ENCODE results near the gene AMBP. TPM values are rescaled to one million over a fixed set of nuclear protein-coding genes. Genes with fewer than 3 reads are reported as not detected.

AMBP gene
- total RNA-seq, 1 experiment from 2014 or later: 0.20 TPM

DNA sequence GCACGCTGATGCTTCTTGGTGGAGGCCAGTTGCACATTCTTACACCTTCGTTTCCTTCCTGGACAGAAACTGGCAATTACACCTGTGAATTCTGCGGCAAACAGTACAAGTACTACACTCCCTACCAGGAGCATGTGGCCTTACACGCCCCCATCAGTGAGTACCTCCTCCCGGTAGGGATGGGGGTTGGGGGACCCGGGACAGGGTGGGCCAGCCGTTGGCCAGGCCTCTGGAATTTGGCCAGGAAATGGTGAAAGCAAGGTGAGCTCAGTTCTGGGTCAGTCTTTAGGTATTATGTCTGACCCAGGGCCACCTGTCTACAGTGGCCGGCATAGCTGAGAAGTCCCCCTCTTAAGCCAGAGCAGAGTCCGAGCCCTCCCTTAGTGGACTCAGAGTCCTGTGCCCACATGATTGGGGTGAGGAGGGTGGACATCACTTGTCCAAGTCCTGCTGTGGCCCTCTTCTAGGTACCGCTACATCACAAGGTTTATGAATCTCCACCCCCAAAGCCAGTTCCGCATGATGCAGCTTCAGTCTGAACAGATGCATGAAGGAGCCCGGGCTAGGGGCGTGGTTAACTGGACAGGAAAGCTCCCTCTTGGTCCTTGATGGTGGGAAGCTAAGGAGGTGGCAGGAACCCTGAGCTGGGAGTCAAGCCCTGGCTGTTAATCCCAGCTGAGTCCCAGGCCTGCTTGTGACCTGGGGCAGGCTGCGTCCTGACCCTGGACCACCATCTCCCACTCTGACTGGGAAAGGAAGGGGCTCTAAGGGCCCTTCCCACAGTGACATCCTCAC is 61.3 kb downstream of the AMBP start:
- no peak overlapping the region for H2BK120ac ChIP-seq (ENCODE audit: low read depth, low read length, poor library complexity, severe bottlenecking)
- H3K4me1 Mint-ChIP-seq: peaks cover under 1 to 2% of the 10 kb centered on the region in 2 experiments
- no peak overlapping the region for H3K14ac ChIP-seq (ENCODE audit: insufficient read depth, low read length)
- no peaks in the 10 kb centered on the region for H3K27me3 ChIP-seq (ENCODE audit: insufficient read depth, low read length)
- no peak for DNase-seq
- no peak overlapping the region for H3K56ac ChIP-seq (ENCODE audit: insufficient read length, low read depth, low read length)
- H2AFZ ChIP-seq (ENCODE audit: low read length): no peak overlapping the region
- no peaks in the 10 kb centered on the region for H3K9me3 ChIP-seq (ENCODE audit: control insufficient read depth, low read depth, low read length)
- no peaks in the 10 kb centered on the region; the same call in 1 of the 2 replicates for H3K27me3 Mint-ChIP-seq (ENCODE audit: low read depth)
- H2BK15ac ChIP-seq (ENCODE audit: low read depth, low read length): no peak overlapping the region
- H3K36me3 Mint-ChIP-seq (ENCODE audit: insufficient read depth in 1 of 3, low read depth in 3 of 3): peaks cover 23 to 40% (median 28%) of the 10 kb centered on the region in 3 experiments
- no peak overlapping the region for H3K9ac ChIP-seq (ENCODE audit: extremely low read depth, insufficient read length, low read length)
- H3K27ac Mint-ChIP-seq: peak overlapping the region in 1 of 3 experiments; percentile 39; a peak in 1 of 7 replicates
- H4K8ac ChIP-seq (replicated peaks; ENCODE audit: insufficient read length, low read depth, low read length): no peak overlapping the region
- H4K20me1 ChIP-seq (ENCODE audit: control insufficient read depth, insufficient read depth, insufficient read length): no peaks in the 10 kb centered on the region
- no peaks in the 10 kb centered on the region for H3K79me1 ChIP-seq (ENCODE audit: insufficient read depth, low read depth, low read length, poor library complexity, severe bottlenecking)
- no peak overlapping the region for H4K91ac ChIP-seq (ENCODE audit: insufficient read length, low read depth, low read length)
- TF ChIP-seq, protein P1, sequence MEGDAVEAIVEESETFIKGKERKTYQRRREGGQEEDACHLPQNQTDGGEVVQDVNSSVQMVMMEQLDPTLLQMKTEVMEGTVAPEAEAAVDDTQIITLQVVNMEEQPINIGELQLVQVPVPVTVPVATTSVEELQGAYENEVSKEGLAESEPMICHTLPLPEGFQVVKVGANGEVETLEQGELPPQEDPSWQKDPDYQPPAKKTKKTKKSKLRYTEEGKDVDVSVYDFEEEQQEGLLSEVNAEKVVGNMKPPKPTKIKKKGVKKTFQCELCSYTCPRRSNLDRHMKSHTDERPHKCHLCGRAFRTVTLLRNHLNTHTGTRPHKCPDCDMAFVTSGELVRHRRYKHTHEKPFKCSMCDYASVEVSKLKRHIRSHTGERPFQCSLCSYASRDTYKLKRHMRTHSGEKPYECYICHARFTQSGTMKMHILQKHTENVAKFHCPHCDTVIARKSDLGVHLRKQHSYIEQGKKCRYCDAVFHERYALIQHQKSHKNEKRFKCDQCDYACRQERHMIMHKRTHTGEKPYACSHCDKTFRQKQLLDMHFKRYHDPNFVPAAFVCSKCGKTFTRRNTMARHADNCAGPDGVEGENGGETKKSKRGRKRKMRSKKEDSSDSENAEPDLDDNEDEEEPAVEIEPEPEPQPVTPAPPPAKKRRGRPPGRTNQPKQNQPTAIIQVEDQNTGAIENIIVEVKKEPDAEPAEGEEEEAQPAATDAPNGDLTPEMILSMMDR (conservative IDR thresholded peaks at IDR 0.05): no peak
- H3K79me2 ChIP-seq (ENCODE audit: insufficient read depth, low read length): no peaks in the 10 kb centered on the region
- H2AK5ac ChIP-seq (ENCODE audit: insufficient read length, low read length): no peak overlapping the region
- H3K23me2 ChIP-seq (ENCODE audit: insufficient read length, low read depth, low read length, poor library complexity, severe bottlenecking): no peaks in the 10 kb centered on the region
- no peaks in the 10 kb centered on the region; a peak in 1 of 5 replicates for H3K9me3 Mint-ChIP-seq
- H3K4me2 ChIP-seq (ENCODE audit: insufficient read depth, insufficient read length, low read length): no peak overlapping the region
- H3T11ph ChIP-seq (ENCODE audit: low read length): no peak overlapping the region
- no peak overlapping the region for H3K4ac ChIP-seq (ENCODE audit: low read depth, low read length)
- H4K5ac ChIP-seq (ENCODE audit: insufficient read length, low read depth, low read length): no peak overlapping the region
- H3K18ac ChIP-seq (ENCODE audit: insufficient read length, low read depth, low read length): no peak overlapping the region
- no peak overlapping the region for H3K4me3 Mint-ChIP-seq
- H3K4me1 ChIP-seq (ENCODE audit: insufficient read depth, low read length): no peaks in the 10 kb centered on the region
- no CpG with 5 or more reads among the region's 14 CpGs for WGBS (ENCODE audit: extremely low coverage, insufficient read length, low lambda C conversion rate)
- H2BK12ac ChIP-seq (ENCODE audit: insufficient read length, low read depth, low read length): no peak overlapping the region
- H2BK20ac ChIP-seq (ENCODE audit: low read depth, low read length, poor library complexity, severe bottlenecking): no peak overlapping the region
- no peak overlapping the region for H3K27ac ChIP-seq (ENCODE audit: insufficient read length, low read depth, low read length)
- H2BK5ac ChIP-seq (ENCODE audit: insufficient read length, low read length): no peak overlapping the region
- H3K23ac ChIP-seq (ENCODE audit: insufficient read length, low read depth, low read length): no peak overlapping the region
